ENCODE results near the gene COL23A1.

The COL23A1 gene

DNA sequence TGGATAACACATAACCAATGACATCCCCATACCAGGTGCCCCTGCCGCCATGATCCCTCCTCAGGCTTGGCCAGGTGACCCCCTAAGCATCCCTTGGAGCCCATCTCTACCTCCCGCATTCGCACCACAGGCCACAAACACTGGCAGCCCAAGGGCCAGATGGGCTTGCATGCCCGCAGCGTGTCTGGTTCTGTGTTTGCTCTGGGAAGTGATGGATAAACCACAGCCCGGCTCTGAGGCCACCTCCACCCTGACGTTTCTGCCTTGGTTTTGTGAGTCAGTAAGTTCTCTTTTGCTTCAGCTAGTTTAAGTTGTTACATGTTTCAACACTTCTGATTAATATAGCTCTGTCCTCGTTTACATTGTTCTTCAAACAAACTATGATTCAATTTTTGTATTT, 185.2 kb downstream of the COL23A1 start:
- Histone ChIP-seq H3K4me1 (ENCODE audit: control insufficient read depth, insufficient read depth, low read length) (no peaks in the 10 kb centered on the region), H3K9me3 (ENCODE audit: control insufficient read depth, low read length) (no peaks in the 10 kb centered on the region), H3K27ac (ENCODE audit: insufficient read depth, low read depth, low read length, poor library complexity, severe bottlenecking) (no peak overlapping the region), H3K36me3 (ENCODE audit: control insufficient read depth, insufficient read depth, low read length) (no peaks in the 10 kb centered on the region), H3K4me3 (ENCODE audit: insufficient read depth, low read depth, low read length) (no peak overlapping the region), H3K27me3 (ENCODE audit: control insufficient read depth, insufficient read depth, low read length, poor library complexity, severe bottlenecking) (no peaks in the 10 kb centered on the region)
- 88 to 97% methylated on average over 7 to 8 of the region's 8 CpGs for WGBS, 2 experiments

- Histone ChIP-seq H3K36me3 (ENCODE audit: control insufficient read depth, insufficient read depth, low read length) (no peaks in the 10 kb centered on the region), H3K27ac (ENCODE audit: insufficient read depth, low read depth, low read length, poor library complexity, severe bottlenecking) (no peak overlapping the region), H3K4me1 (ENCODE audit: control insufficient read depth, insufficient read depth, low read length) (peaks cover 4% of the 10 kb centered on the region), H3K27me3 (ENCODE audit: control insufficient read depth, insufficient read depth, low read length, poor library complexity, severe bottlenecking) (no peaks in the 10 kb centered on the region), H3K4me3 (ENCODE audit: insufficient read depth, low read depth, low read length) (no peak overlapping the region), H3K9me3 (ENCODE audit: control insufficient read depth, low read length) (no peaks in the 10 kb centered on the region)
- WGBS, 2 experiments = 85 to 86% methylated on average over 10 of the region's 10 CpGs
These were observed 186.1 kb downstream of the COL23A1 start for GRCh38 chr5:178403956-178404600.

GRCh38 chr5:178403351-178403750, 186.8 kb downstream of the COL23A1 start:
- H3K27ac ChIP-seq (ENCODE audit: insufficient read depth, low read depth, low read length, poor library complexity, severe bottlenecking) = no peak overlapping the region
- H3K27me3 ChIP-seq (ENCODE audit: control insufficient read depth, insufficient read depth, low read length, poor library complexity, severe bottlenecking) = no peaks in the 10 kb centered on the region
- WGBS, 2 experiments = 96 to 97% methylated on average over 8 of the region's 8 CpGs
- H3K4me1 ChIP-seq (ENCODE audit: control insufficient read depth, insufficient read depth, low read length) = peaks cover 9% of the 10 kb centered on the region
- no peak overlapping the region for H3K4me3 ChIP-seq (ENCODE audit: insufficient read depth, low read depth, low read length)
- H3K9me3 ChIP-seq (ENCODE audit: control insufficient read depth, low read length) = no peaks in the 10 kb centered on the region
- H3K36me3 ChIP-seq (ENCODE audit: control insufficient read depth, insufficient read depth, low read length) = no peaks in the 10 kb centered on the region

DNA sequence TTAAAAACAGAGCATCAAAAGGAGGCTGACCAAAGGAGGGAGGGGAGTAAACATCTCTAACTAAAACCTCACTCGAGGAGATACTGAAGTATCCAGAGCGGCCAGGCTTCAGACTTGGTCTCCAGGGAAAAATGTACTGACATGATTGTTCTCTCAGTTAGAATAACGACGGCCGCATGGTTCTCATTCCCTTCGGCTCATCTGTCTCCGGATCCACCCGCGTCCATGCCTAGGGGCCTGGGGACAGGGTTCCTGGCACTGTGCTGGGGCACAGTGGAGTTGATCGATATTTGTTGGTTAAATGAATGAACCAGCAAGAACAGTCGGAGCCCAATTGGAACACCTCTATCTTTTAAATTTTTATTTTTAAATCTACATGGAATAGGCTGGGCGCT, 190.5 kb downstream of the COL23A1 start:
- WGBS, 2 experiments = 92 to 93% methylated on average over 12 of the region's 12 CpGs

DNA sequence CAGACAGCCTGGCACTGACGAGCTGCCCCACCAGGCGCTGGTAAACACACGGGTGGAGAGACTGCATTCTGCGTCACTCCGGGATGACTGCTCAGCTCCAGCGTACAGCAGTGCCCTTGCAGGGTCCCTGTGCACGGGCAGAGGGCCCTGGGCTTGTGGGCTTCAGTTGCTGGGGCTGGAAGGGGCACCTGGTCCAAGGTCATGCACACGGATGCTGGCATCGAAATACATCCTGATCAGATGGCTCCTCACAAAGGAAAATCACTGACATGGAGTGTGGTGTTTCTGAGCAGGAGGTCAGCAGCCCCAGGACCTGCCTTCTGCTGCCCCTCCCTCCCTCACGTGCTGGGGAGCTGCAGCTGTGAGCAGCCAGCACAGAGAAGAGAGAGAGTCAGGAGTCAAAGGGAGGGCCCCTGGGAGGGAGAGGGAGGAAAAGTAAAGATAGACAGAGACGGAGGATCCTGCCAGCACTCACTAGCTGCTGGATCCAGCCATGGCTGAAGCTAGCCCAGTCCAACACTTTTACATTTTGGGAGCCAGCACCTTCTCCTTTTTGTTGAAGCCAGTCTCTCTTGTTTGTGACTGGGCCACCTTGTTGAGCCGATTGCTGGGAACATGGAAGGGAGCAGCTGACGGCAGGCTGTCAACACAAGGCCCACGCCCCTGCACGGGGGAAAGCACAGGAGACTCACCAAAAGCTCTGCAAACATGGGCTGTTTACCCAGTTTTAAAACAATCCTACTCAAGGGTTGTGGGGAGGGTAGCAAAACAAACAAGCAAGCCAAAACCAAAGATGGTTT, 191.1 kb downstream of the COL23A1 start:
- Histone ChIP-seq H3K9me3 (ENCODE audit: control insufficient read depth, low read length) (no peaks in the 10 kb centered on the region), H3K36me3 (ENCODE audit: control insufficient read depth, insufficient read depth, low read length) (no peaks in the 10 kb centered on the region), H3K27me3 (ENCODE audit: control insufficient read depth, insufficient read depth, low read length, poor library complexity, severe bottlenecking) (no peaks in the 10 kb centered on the region), H3K27ac (ENCODE audit: insufficient read depth, low read depth, low read length, poor library complexity, severe bottlenecking) (no peak overlapping the region), H3K4me3 (ENCODE audit: insufficient read depth, low read depth, low read length) (no peak overlapping the region), H3K4me1 (ENCODE audit: control insufficient read depth, insufficient read depth, low read length) (peaks cover 9% of the 10 kb centered on the region)
- 68 to 72% methylated on average over 15 of the region's 15 CpGs for WGBS, 2 experiments

More for the DNA sequence above, 190.5 kb downstream of the COL23A1 start:
- Histone ChIP-seq H3K4me1 (ENCODE audit: control insufficient read depth, insufficient read depth, low read length) (peaks cover 9% of the 10 kb centered on the region), H3K27me3 (ENCODE audit: control insufficient read depth, insufficient read depth, low read length, poor library complexity, severe bottlenecking) (no peaks in the 10 kb centered on the region), H3K36me3 (ENCODE audit: control insufficient read depth, insufficient read depth, low read length) (no peaks in the 10 kb centered on the region), H3K9me3 (ENCODE audit: control insufficient read depth, low read length) (no peaks in the 10 kb centered on the region), H3K27ac (ENCODE audit: insufficient read depth, low read depth, low read length, poor library complexity, severe bottlenecking) (no peak overlapping the region), H3K4me3 (ENCODE audit: insufficient read depth, low read depth, low read length) (no peak overlapping the region)

DNA sequence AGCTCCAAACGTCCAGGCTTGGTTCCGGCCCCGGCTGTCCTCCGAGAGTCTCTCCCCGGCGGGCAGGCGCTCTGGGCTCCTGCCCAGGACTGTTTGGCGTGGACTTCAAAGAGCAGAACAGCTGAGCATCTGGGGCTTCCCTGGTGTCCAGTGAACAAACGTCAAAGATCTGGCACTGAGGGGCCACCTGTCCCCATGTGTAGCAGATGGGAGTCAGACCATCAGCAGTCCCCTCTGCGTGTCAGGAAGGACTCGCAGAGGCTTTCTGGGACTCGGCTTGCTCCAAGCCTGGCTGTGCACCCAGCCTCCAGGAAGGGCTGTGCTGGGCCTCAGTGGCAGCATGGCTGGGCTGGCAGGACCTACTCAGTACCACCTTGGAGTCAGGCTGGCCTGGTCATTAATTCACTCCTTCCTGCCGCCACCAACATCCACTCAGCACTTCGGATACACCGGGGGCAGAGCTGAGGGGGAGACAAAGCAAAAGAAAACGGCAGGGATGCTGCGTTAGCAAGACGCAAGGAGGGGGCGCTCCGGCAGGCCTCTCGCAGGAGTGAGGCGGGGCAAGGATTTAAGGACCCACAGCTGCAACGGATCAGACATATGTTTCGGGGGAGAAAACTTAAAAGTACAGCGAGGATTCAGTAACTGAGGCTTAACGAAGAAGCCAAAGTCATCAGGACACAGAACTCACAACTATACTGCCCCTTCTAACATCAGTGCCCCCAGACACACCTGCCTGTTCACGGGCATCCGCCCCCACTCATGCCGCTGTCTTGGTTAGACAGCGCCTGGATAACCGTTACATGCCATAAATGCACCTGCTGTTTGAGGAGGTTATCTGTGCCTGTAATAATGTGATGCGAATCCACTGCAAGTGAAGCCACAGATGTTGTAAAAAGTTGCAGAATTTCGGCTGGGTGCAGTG, 193.1 kb downstream of the COL23A1 start:
- H3K9me3 ChIP-seq (ENCODE audit: control insufficient read depth, low read length) = no peaks in the 10 kb centered on the region
- 66 to 69% methylated on average over 33 of the region's 33 CpGs for WGBS, 2 experiments
- no peak overlapping the region for H3K27ac ChIP-seq (ENCODE audit: insufficient read depth, low read depth, low read length, poor library complexity, severe bottlenecking)
- no peaks in the 10 kb centered on the region for H3K36me3 ChIP-seq (ENCODE audit: control insufficient read depth, insufficient read depth, low read length)
- H3K4me3 ChIP-seq (ENCODE audit: insufficient read depth, low read depth, low read length) = no peak overlapping the region
- H3K4me1 ChIP-seq (ENCODE audit: control insufficient read depth, insufficient read depth, low read length) = peaks cover 9% of the 10 kb centered on the region
- no peaks in the 10 kb centered on the region for H3K27me3 ChIP-seq (ENCODE audit: control insufficient read depth, insufficient read depth, low read length, poor library complexity, severe bottlenecking)

- Histone ChIP-seq H3K4me1 (ENCODE audit: control insufficient read depth, insufficient read depth, low read length) (peaks cover 17% of the 10 kb centered on the region), H3K27ac (ENCODE audit: insufficient read depth, low read depth, low read length, poor library complexity, severe bottlenecking) (no peak overlapping the region), H3K4me3 (ENCODE audit: insufficient read depth, low read depth, low read length) (no peak overlapping the region), H3K36me3 (ENCODE audit: control insufficient read depth, insufficient read depth, low read length) (no peaks in the 10 kb centered on the region), H3K9me3 (ENCODE audit: control insufficient read depth, low read length) (no peaks in the 10 kb centered on the region), H3K27me3 (ENCODE audit: control insufficient read depth, insufficient read depth, low read length, poor library complexity, severe bottlenecking) (no peaks in the 10 kb centered on the region)
- WGBS, 2 experiments = 79 to 82% methylated on average over 3 of the region's 3 CpGs
These were observed 196.1 kb downstream of the COL23A1 start for GRCh38 chr5:178394074-178394473.

GRCh38 chr5:178392931-178393394, 197.2 kb downstream of the COL23A1 start:
- no peaks in the 10 kb centered on the region for H3K27me3 ChIP-seq (ENCODE audit: control insufficient read depth, insufficient read depth, low read length, poor library complexity, severe bottlenecking)
- no peaks in the 10 kb centered on the region for H3K9me3 ChIP-seq (ENCODE audit: control insufficient read depth, low read length)
- no peaks in the 10 kb centered on the region for H3K36me3 ChIP-seq (ENCODE audit: control insufficient read depth, insufficient read depth, low read length)
- no peak overlapping the region for H3K4me3 ChIP-seq (ENCODE audit: insufficient read depth, low read depth, low read length)
- H3K4me1 ChIP-seq (ENCODE audit: control insufficient read depth, insufficient read depth, low read length) = peaks cover 12% of the 10 kb centered on the region
- no peak overlapping the region for H3K27ac ChIP-seq (ENCODE audit: insufficient read depth, low read depth, low read length, poor library complexity, severe bottlenecking)
- WGBS, 2 experiments = 86 to 87% methylated on average over 11 of the region's 11 CpGs

DNA sequence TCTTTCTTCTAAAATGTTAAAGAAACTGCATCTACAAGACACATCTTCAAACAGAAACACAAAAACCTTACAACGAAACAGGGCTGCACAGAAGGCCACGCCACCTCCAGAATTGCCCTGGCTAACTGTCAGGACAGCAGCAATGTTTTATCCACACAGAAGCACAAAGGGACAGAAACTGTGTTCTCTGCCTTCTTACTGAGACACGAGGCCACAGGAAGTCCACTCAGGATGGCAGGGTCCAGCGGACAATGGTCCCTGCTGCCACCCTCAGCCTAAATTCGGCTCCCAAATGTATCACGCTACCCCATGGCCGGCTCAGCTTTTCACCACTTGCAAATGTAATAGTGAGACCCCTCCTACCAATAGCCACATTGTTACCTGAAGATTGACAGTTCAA, 197.8 kb downstream of the COL23A1 start:
- Histone ChIP-seq H3K4me1 (ENCODE audit: control insufficient read depth, insufficient read depth, low read length) (peaks cover 16% of the 10 kb centered on the region), H3K27ac (ENCODE audit: insufficient read depth, low read depth, low read length, poor library complexity, severe bottlenecking) (no peak overlapping the region), H3K4me3 (ENCODE audit: insufficient read depth, low read depth, low read length) (no peak overlapping the region), H3K27me3 (ENCODE audit: control insufficient read depth, insufficient read depth, low read length, poor library complexity, severe bottlenecking) (no peaks in the 10 kb centered on the region), H3K9me3 (ENCODE audit: control insufficient read depth, low read length) (no peaks in the 10 kb centered on the region), H3K36me3 (ENCODE audit: control insufficient read depth, insufficient read depth, low read length) (no peaks in the 10 kb centered on the region)
- 81 to 84% methylated on average over 7 of the region's 7 CpGs for WGBS, 2 experiments

- no peak overlapping the region for H3K4me3 ChIP-seq (ENCODE audit: insufficient read depth, low read depth, low read length)
- H3K27ac ChIP-seq (ENCODE audit: insufficient read depth, low read depth, low read length, poor library complexity, severe bottlenecking) = no peak overlapping the region
- no peaks in the 10 kb centered on the region for H3K36me3 ChIP-seq (ENCODE audit: control insufficient read depth, insufficient read depth, low read length)
- WGBS, 2 experiments = 86 to 93% methylated on average over 3 to 4 of the region's 4 CpGs
- peaks cover 20% of the 10 kb centered on the region for H3K4me1 ChIP-seq (ENCODE audit: control insufficient read depth, insufficient read depth, low read length)
- H3K9me3 ChIP-seq (ENCODE audit: control insufficient read depth, low read length) = no peaks in the 10 kb centered on the region
- H3K27me3 ChIP-seq (ENCODE audit: control insufficient read depth, insufficient read depth, low read length, poor library complexity, severe bottlenecking) = no peaks in the 10 kb centered on the region
These were observed 198.7 kb downstream of the COL23A1 start for GRCh38 chr5:178391480-178391879.

All from ectodermal cell (in vitro differentiated cells).